Neuronal stem cell (in vitro differentiated cells): ENCODE measurements around the gene EIF3J.
"Not testable (repeated sequence)": the region's sequence is repeated elsewhere in the genome, so short reads cannot be mapped to it uniquely, and the experiment has no call there.

Experiments used
- DNase-seq: peaks from one replicate; pipeline ENCODE4 v3.0.0-alpha.2; 2013; ENCODE audit warnings: low spot score
- H2AFZ ChIP-seq: one replicate; pipeline ENCODE4 v1.6.1; 2013; ENCODE audit warnings: mild to moderate bottlenecking, low read length, inconsistent platforms
- H2AK5ac ChIP-seq: 2 replicates; pipeline ENCODE4 v1.6.1; 2013; ENCODE audit warnings: low read depth, mild to moderate bottlenecking, inconsistent platforms, low read length, moderate library complexity, mixed read lengths
- H2BK120ac ChIP-seq: 2 replicates; pipeline ENCODE4 v1.6.1; 2013; ENCODE audit warnings: low read depth, mild to moderate bottlenecking, inconsistent platforms, low read length, moderate library complexity, mixed read lengths
- H2BK12ac ChIP-seq: one replicate; pipeline ENCODE4 v1.6.1; 2013; ENCODE audit warnings: low read length, inconsistent platforms
- H2BK15ac ChIP-seq: 2 replicates; pipeline ENCODE4 v1.6.1; 2013; ENCODE audit warnings: mild to moderate bottlenecking, low read length, inconsistent platforms, mixed read lengths
- H2BK5ac ChIP-seq: one replicate; pipeline ENCODE4 v1.6.1; 2013; ENCODE audit warnings: inconsistent platforms, mild to moderate bottlenecking, low read length, moderate library complexity
- H3K14ac ChIP-seq: one replicate; pipeline ENCODE4 v1.6.1; 2013; ENCODE audit warnings: low read length, inconsistent platforms
- H3K18ac ChIP-seq: 2 replicates; pipeline ENCODE4 v1.6.1; 2013; ENCODE audit warnings: low read length, inconsistent platforms
- H3K23ac ChIP-seq: 2 replicates; pipeline ENCODE4 v1.6.1; 2013; ENCODE audit warnings: low read depth, mild to moderate bottlenecking, mixed read lengths, low read length, inconsistent platforms; ENCODE audit not compliant: poor library complexity
- H3K27ac ChIP-seq: replicated peaks from 3 replicates; pipeline ENCODE4 v1.5.1; 2013; ENCODE audit warnings: low read length, inconsistent platforms
- H3K27me3 ChIP-seq, 3 experiments: 2 replicates each; pipeline ENCODE4 v1.6.1; 2013; ENCODE audit warnings: low read length in 3 of 3, mild to moderate bottlenecking in 2 of 3, inconsistent platforms in 1 of 3, low read depth in 1 of 3, mixed read lengths in 1 of 3, moderate library complexity in 1 of 3; ENCODE audit not compliant: control insufficient read depth in 3 of 3, insufficient read depth in 3 of 3
- H3K36me3 ChIP-seq, 2 donors: replicated peaks in 1 of 2; 2 replicates each; pipeline ENCODE4 v1.6.1; 2013; ENCODE audit warnings: low read length in 2 of 2; ENCODE audit not compliant: control insufficient read depth in 2 of 2, insufficient read depth in 2 of 2
- H3K4ac ChIP-seq: 2 replicates; pipeline ENCODE4 v1.6.1; 2013; ENCODE audit warnings: inconsistent platforms, mild to moderate bottlenecking, low read length, moderate library complexity
- H3K4me1 ChIP-seq, 2 donors: 1 replicate in 1 of 2; 2 replicates in 1 of 2; pipeline ENCODE4 v1.6.1; 2013; ENCODE audit warnings: low read length in 2 of 2, low read depth in 1 of 2; ENCODE audit not compliant: control insufficient read depth in 2 of 2, insufficient read depth in 1 of 2
- H3K4me2 ChIP-seq: one replicate; pipeline ENCODE4 v1.6.1; 2013; ENCODE audit warnings: mild to moderate bottlenecking, low read length, inconsistent platforms; ENCODE audit not compliant: insufficient read depth, poor library complexity, severe bottlenecking
- H3K4me3 ChIP-seq, 2 donors: 2 replicates each; pipeline ENCODE4 v1.5.1; 2013; ENCODE audit warnings: low read length in 2 of 2, mild to moderate bottlenecking in 2 of 2, inconsistent platforms in 1 of 2, moderate library complexity in 1 of 2
- H3K79me1 ChIP-seq: one replicate; pipeline ENCODE4 v1.6.1; 2013; ENCODE audit warnings: low read depth, mild to moderate bottlenecking, inconsistent platforms, low read length, moderate library complexity
- H3K9ac ChIP-seq: one replicate; pipeline ENCODE4 v1.6.1; 2013; ENCODE audit warnings: mild to moderate bottlenecking, low read depth, low read length, inconsistent platforms; ENCODE audit not compliant: poor library complexity
- H3K9me3 ChIP-seq, 2 donors: replicated peaks in 1 of 2; 2 replicates each; pipeline versions ENCODE3 to v1.6.1; 2013; ENCODE audit warnings: low read length in 2 of 2, mild to moderate bottlenecking in 2 of 2, inconsistent platforms in 1 of 2, low read depth in 1 of 2, mixed read lengths in 1 of 2, moderate library complexity in 1 of 2; ENCODE audit not compliant: control insufficient read depth in 2 of 2, insufficient read depth in 1 of 2
- H4K8ac ChIP-seq: one replicate; pipeline ENCODE4 v1.6.1; 2013; ENCODE audit warnings: low read depth, mild to moderate bottlenecking, inconsistent platforms, low read length, moderate library complexity
- H4K91ac ChIP-seq: one replicate; pipeline ENCODE4 v1.6.1; 2013; ENCODE audit warnings: low read length, low read depth, mild to moderate bottlenecking, inconsistent platforms; ENCODE audit not compliant: poor library complexity
- WGBS, 2 donors: extraction: QIAGEN DNeasy Blood & Tissue Kit; methylation state at CpG; one replicate each; pipeline ENCODE4 v1.1.7; 2013; ENCODE audit warnings: missing lambda C conversion rate in 2 of 2, mixed read lengths in 1 of 2; ENCODE audit not compliant: insufficient read length in 2 of 2, insufficient replicate concordance in 1 of 2; ENCODE audit errors: extremely low coverage in 2 of 2; 5-methylcytosine and 5-hydroxymethylcytosine counted together

The EIF3J gene

GRCh38 chr15:44529864-44530604 lies 6.9 kb upstream of the EIF3J start:
- no peak overlapping the region for H3K4me3 ChIP-seq
- H2AK5ac ChIP-seq: no peak overlapping the region
- no peak overlapping the region for H2BK12ac ChIP-seq
- no peak overlapping the region for H2AFZ ChIP-seq
- H2BK120ac ChIP-seq: no peak overlapping the region
- H3K27me3 ChIP-seq: no peaks in the 10 kb centered on the region
- H4K8ac ChIP-seq: no peak overlapping the region
- no peak overlapping the region for H3K18ac ChIP-seq
- no peak overlapping the region for H3K9ac ChIP-seq
- no peaks in the 10 kb centered on the region for H3K9me3 ChIP-seq
- H3K4me1 ChIP-seq: no peaks in the 10 kb centered on the region
- DNase-seq: no peak
- H3K14ac ChIP-seq: no peak overlapping the region
- no CpG with 5 or more reads among the region's 10 CpGs for WGBS, 2 donors
- no peak overlapping the region for H3K23ac ChIP-seq
- no peak overlapping the region for H3K4ac ChIP-seq
- no peak overlapping the region for H2BK15ac ChIP-seq
- H3K79me1 ChIP-seq: no peaks in the 10 kb centered on the region
- no peak overlapping the region for H3K4me2 ChIP-seq
- H3K36me3 ChIP-seq: peaks cover 3 to 39% of the 10 kb centered on the region in 2 donors
- H2BK5ac ChIP-seq: no peak overlapping the region
- no peak overlapping the region for H3K27ac ChIP-seq
- H4K91ac ChIP-seq: no peak overlapping the region

- peaks cover 0 to 35% of the 10 kb centered on the region in 2 donors for H3K36me3 ChIP-seq
- no peak overlapping the region for H3K18ac ChIP-seq
- no peak overlapping the region for H3K14ac ChIP-seq
- no peak overlapping the region for H4K91ac ChIP-seq
- H2AK5ac ChIP-seq: no peak overlapping the region
- no peak overlapping the region for H3K4ac ChIP-seq
- WGBS, 2 donors: no CpG with 5 or more reads among the region's 3 CpGs
- no peak overlapping the region for H3K27ac ChIP-seq
- no peak overlapping the region for H4K8ac ChIP-seq
- H2BK12ac ChIP-seq: no peak overlapping the region
- H3K9ac ChIP-seq: no peak overlapping the region
- H2BK120ac ChIP-seq: no peak overlapping the region
- H3K4me3 ChIP-seq: no peak overlapping the region
- H3K4me2 ChIP-seq: no peak overlapping the region
- H2AFZ ChIP-seq: no peak overlapping the region
- H3K27me3 ChIP-seq: no peaks in the 10 kb centered on the region
- H2BK5ac ChIP-seq: no peak overlapping the region
- H3K23ac ChIP-seq: no peak overlapping the region
- H3K4me1 ChIP-seq: no peaks in the 10 kb centered on the region
- DNase-seq: no peak
- H2BK15ac ChIP-seq: no peak overlapping the region
- no peaks in the 10 kb centered on the region for H3K79me1 ChIP-seq
- no peaks in the 10 kb centered on the region for H3K9me3 ChIP-seq
Measured at GRCh38 chr15:44530653-44531052, 6.3 kb upstream of the EIF3J start.

- H4K8ac ChIP-seq, H3K9ac ChIP-seq, H3K4me3 ChIP-seq, H3K4ac ChIP-seq, H3K79me1 ChIP-seq, H3K4me1 ChIP-seq, H2BK12ac ChIP-seq, H3K18ac ChIP-seq, H4K91ac ChIP-seq, H3K23ac ChIP-seq, H3K14ac ChIP-seq, H2AFZ ChIP-seq, H3K4me2 ChIP-seq, H2BK120ac ChIP-seq, DNase-seq, H3K27ac ChIP-seq, H3K27me3 ChIP-seq, H2BK15ac ChIP-seq, H3K9me3 ChIP-seq, H2AK5ac ChIP-seq, H2BK5ac ChIP-seq: not testable (repeated sequence)
- WGBS, 2 donors: no CpG with 5 or more reads among the region's 5 CpGs
- peaks cover 0 to 18% of the 10 kb centered on the region in 2 donors for H3K36me3 ChIP-seq
Measured at GRCh38 chr15:44532275-44532674, 4.7 kb upstream of the EIF3J start.

- H3K27ac ChIP-seq: no peak overlapping the region
- no peak for DNase-seq
Measured at GRCh38 chr15:44532689-44533088, 4.3 kb upstream of the EIF3J start.

More at GRCh38 chr15:44532689-44533088, 4.3 kb upstream of the EIF3J start:
- no peak overlapping the region for H2BK15ac ChIP-seq
- H3K14ac ChIP-seq: no peak overlapping the region
- H3K9ac ChIP-seq: no peak overlapping the region
- WGBS, 2 donors: no CpG with 5 or more reads among the region's 3 CpGs
- H3K4me2 ChIP-seq: no peak overlapping the region
- no peak overlapping the region for H2BK5ac ChIP-seq
- no peak overlapping the region for H2BK12ac ChIP-seq
- H3K9me3 ChIP-seq: no peaks in the 10 kb centered on the region
- no peak overlapping the region for H2AK5ac ChIP-seq
- no peak overlapping the region for H2BK120ac ChIP-seq
- H3K4me1 ChIP-seq: no peaks in the 10 kb centered on the region
- no peak overlapping the region for H3K23ac ChIP-seq
- H3K18ac ChIP-seq: no peak overlapping the region
- H3K27me3 ChIP-seq: no peaks in the 10 kb centered on the region
- peaks cover 2% of the 10 kb centered on the region for H3K79me1 ChIP-seq
- no peak overlapping the region for H3K4me3 ChIP-seq
- no peak overlapping the region for H4K91ac ChIP-seq
- H4K8ac ChIP-seq: no peak overlapping the region
- peaks cover 0 to 14% of the 10 kb centered on the region in 2 donors for H3K36me3 ChIP-seq
- H2AFZ ChIP-seq: no peak overlapping the region
- no peak overlapping the region for H3K4ac ChIP-seq
